HG03280 (cell line): Measurements from ENCODE around the gene GTF2H4.
"Not testable (repeated sequence)": the region's sequence is repeated elsewhere in the genome, so short reads cannot be mapped to it uniquely, and the experiment has no call there.

Source experiments
- ATAC-seq: cut with Tn5 transposase; IDR thresholded peaks from one replicate; pipeline ENCODE4 v1.9.1; 2021; ENCODE audit warnings: mild to moderate bottlenecking, moderate library complexity; ENCODE audit not compliant: unreplicated experiment

GTF2H4 gene

DNA sequence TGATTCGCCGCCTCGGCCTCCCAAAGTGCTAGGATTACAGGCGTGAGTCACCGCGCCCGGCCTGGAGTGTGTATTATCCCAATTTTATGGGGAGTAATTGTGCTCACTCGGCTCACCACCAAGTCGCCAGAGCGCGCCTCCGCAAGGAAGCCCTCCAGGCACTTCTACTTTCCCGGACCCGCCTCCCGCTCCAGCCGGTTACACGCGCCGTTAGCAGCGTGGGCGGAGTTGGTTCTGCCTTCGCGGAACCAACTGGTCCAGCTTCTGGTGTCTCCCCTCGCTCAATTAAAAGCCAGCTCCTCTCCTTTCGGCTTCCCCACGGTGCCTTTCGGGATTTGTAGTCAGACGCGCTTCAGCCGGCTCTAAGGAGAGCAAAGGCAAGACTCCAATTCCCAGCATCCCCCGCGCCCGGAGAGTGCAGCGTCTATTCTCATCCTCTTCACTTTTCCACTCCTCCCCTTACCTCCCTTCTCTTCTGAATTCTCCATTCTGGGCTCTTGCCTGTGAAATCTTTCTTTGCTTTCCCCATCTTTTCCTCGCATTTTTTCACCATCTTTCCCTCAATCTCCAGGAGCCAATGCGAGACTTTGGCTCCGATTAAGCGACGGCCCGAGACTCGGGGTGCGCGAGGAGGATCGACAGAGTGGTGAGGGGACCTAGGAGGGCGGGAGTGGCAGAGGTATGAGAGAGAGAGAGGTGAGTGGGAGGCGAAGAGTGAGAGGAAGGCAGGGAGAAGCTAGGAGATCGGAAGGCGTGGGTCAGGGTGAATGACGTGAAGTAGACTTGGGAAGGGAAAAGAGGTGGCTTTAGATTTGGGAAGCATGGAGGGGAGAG is at the start of gene GTF2H4:
Gene GTF2H4 (plus strand): TSS at position 450 of the 834 bp plus-strand sequence.
- peak; percentile 94 for ATAC-seq

DNA sequence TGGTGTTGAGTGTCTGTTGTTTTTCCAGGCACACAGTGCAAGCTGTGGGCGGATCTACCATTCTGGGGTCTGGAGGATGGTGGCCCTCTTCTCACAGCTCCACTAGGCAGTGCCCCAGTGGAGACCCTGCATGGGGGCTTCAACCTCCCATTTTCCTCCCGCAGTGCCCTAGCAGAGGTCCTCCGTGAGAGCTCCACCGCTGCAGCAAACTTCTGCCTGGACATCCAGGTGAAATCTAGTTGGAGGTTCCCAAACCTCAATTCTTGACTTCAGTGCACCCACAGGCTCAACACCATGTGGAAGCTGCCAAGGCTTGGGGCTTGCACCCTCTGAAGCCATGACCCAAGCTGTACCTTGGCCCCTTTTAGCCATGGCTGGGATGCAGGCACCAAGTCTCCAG is 48.3 kb upstream of the GTF2H4 start:
- not testable (repeated sequence) for ATAC-seq

DNA sequence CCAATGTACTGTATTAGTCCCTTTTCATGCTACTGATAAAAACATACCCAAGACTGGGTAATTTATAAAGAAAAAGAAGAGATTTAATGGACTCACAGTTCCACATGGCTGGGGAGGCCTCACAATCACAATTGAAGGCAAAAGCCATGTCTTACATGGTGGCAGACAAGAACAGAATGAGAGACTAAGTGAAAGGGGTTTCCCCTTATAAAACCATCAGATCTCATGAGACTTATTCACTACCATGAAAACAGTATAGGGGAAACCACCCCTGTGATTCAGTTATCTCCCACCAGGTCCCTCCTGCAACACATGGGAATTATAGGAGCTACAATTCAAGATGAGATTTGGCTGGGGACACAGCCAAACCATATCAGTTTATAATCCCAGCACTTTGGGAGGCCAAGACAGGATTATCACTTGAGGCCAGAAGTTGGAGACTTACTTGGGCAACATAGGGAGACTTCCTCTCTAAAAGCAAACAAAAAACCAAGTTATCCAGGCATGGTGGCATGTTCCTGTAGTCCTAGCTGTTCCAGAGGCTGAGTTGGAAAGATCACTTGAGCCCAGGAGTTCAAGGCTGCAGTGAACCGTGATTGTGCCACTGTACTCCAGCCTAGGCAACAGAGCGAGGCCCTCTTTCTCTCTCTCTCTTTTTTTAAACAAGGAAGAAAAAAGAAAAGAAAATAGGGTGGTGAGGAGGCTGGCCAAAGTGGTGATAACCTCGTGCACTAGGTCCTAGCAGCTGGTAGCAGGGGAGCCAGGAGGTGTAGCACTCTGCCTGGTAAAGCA is 46.6 kb upstream of the GTF2H4 start:
- no peak for ATAC-seq

DNA sequence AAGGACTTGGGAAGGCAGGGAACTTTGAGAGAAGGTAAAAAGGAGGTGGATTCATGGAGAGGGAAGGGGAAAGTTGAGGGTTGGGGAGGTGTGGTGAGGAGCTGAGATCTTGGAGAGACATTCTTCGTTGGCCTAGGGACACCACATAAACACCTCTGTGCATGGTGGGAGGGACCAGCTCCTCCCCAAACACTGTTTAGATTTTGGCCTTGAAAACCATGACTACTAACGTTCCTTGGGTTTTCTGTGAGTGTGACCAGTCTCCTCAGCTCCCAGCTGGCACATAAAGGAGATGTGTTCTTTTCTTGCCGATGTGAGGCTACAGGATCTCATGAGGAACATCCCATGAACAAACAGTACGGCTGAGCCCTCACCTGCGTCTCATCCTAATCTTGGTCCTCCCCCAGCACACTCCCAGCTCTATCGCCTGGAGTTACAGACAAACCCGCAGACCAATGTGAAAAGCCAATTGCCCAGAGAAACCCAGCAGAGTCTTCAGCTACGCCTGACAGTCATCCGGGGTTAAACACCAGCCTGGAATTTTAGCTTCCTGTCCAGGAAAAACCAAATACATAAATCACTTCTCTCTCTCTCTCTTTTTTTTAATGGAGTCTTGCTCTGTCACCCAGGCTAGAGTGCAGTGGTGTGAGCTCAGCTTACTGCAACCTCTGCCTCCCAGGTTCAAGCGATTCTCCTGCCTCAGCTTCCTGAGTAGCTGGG is 45.7 kb upstream of the GTF2H4 start:
- ATAC-seq, result no peak

DNA sequence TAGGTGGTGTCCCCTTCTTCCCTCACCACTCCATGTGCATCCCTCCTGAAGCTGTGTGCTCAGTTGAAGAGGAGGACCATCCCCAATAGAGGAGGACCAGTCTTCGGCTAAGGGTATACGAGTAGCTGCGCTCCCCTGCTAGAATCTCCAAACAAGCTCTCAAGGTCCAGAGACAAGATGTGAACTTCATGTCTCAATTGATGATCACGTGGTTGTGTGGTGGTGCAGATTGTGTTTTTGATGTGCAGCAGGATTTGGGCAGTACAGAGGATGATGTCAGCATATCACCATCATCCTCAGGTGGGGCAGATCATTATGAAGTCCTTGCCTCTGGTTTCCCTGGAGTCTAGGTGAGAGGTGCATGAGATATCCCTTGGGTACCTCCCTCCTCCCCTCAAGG is 43.7 kb upstream of the GTF2H4 start:
- ATAC-seq, result no peak

DNA sequence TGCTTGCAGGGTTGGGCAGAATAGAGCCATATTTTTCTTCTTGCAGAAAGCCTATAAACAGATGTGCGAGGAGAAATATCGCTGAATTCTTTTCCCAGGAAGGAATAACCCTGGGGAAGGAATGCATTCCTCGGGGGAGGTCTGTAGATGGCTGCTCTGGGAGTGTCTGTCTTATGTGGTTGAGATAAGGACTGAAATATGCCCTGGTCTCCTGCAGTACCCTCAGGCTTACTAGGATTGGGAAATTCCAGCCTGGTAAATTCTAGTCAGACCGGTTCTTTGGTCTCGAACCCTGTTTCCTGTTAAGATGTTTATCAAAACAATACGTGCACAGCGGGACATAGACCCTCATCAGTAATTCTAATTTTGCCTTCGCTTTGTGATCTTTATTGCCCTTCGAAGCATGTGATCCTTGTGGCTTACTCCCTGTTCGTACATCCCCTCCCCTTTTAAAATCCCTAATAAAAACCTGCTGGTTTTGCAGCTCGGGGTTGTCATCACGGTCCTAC is 38.7 kb upstream of the GTF2H4 start:
- not testable (repeated sequence) for ATAC-seq

DNA sequence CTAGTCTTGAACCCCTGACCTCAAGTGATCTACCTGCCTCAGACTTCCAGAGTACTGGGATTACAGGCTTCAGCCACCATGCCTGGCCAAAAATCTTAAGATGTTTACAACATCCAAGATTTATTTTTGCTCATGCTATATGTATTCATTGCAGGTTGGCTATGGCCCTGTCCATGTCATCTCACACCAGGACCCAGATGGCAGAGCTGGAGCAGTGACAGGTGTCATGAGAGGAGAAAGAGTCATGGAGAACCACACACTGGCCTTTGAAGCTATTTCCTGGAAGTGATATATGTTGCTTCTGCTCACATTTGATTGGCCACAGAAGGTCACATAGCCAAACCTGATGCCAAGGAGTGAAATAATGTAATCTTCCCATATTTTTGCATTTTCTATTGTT is 37.5 kb upstream of the GTF2H4 start:
- no peak for ATAC-seq

DNA sequence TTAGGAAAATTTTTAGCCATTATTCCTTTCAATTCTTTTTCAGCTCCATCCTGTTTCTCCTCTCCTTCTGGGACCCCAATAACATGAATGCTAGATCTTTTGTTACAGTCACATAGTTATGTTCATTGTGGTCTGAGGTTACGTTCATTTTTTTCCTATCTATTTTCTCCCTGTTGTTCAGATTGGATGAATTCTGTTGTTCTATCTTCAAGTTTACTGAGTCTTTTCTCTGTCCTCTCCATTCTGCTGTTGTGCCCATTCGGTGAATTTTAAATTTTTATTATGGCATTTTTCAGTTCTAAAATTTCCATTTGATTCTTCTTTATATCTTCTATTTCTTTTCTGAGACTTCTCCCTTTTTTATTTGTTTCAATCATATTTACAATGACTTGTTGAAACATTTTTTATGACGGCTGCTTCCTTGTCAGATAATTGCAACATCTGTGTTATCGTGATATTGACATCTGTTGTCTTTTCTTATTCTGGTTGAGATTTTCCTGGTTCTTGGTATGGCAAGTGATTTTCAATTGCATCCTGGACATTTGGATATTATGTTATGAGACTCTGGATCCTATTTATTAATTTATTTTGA is 36.3 kb upstream of the GTF2H4 start:
- ATAC-seq, result no peak

DNA sequence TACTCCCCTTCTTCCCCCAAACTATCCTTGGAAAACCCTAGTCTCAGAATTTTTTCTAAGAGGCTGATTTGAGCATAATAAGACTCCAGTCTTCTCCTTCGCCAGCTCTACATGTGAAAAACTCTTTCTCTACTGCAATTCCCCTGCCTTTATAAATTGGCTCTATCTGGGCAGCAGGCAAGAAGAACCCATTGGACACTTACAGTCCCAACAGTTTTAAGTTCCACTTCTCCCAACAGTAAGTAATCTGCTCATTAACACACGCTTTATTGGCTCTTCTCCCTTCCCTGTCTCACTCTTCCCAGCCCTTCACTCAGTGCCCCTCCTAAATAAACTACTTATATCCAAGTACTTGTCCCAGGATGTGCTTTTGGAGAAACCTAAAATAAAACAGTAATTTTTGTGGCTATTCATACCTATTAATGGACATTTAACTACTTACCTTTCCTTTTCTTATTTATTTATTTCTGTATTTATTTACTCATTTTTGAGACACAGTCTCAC is 34.8 kb upstream of the GTF2H4 start:
- ATAC-seq, result no peak

DNA sequence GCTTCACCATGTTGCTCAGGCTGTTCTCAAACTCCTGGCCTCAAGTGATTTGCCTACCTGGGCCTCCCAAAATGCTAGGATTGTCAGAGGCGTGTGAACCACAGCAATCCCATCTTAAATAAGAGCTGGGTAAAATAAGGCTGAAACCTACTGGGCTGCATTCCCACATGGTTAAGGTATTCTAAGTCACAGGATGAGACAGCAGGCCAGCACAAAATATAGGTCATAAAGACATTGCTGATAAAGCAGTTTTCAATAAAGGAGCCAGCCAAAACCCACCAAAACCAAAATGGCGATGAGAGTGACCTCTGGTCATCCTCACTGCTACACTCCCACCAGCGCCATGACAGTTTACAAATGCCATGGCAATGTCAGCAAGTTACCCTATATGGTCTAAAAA is 34.2 kb upstream of the GTF2H4 start:
- ATAC-seq, result not testable (repeated sequence)

DNA sequence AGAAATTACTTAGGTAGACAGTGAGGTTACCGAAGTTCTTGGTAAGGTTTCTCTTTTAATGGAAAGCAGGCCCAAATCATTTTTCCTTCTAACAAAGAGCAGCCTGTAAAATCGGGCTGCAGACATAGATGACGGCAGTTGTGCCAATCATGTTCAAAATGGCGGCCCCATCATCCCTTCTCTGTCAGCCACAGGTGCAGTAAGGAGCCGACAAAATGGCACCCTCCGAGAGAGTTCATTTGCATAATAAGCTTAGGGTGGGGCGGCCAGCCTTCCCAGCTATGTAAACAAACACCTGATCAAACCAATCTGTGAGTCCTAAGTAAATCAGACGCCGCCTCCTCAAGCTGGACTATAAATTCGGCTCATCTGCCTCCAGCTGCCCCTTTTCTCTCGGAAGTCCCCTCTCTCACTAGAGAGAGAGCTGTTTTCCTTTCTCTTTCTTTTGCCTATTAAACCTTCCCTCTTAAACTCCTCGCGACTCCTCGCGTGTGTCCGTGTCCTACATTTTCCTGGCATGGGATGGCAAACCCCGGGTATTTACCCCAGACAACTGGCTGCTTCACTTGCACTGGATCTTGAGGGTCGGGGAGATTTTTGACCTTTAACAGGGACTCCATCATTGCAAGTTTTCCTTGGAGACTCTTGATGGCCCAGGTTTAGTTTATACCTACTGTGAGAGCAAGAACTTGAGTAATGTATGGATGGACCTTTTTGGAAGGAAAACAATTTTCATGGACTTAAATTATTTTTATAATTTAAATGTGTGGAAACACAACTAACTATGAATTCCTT is 32.6 kb upstream of the GTF2H4 start:
- no peak for ATAC-seq

DNA sequence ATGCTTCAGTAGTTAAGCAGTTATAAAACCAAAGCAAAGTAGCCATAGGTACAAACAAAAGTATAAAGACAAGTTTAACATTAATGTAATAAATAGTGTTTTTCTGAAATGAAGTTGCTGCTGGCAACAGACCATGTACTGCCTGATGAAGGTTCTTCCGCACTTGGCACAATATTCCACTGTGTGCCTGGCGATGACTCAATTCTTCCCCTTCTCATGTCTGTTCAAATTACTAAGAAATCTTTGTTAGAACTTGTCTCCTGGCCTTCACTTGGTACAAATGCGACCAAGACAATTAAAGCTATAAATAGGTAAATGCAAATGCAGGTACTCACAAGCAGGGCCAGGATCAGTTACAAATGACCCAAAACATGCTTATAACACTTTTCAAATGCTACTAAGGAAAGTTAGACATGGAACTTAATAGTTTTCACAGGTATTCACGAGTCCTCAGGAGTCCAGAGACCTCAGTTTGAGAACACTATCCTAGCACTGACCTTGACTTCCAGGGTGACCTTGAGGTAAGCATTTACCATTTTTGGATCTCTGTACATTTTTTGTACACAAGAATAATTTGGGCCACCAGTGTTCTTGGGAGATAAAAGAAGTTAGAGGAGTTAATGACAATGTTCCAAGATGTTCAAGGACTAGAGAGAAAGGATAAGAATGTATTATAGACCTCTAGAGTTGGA is 31.8 kb upstream of the GTF2H4 start:
- no peak for ATAC-seq

DNA sequence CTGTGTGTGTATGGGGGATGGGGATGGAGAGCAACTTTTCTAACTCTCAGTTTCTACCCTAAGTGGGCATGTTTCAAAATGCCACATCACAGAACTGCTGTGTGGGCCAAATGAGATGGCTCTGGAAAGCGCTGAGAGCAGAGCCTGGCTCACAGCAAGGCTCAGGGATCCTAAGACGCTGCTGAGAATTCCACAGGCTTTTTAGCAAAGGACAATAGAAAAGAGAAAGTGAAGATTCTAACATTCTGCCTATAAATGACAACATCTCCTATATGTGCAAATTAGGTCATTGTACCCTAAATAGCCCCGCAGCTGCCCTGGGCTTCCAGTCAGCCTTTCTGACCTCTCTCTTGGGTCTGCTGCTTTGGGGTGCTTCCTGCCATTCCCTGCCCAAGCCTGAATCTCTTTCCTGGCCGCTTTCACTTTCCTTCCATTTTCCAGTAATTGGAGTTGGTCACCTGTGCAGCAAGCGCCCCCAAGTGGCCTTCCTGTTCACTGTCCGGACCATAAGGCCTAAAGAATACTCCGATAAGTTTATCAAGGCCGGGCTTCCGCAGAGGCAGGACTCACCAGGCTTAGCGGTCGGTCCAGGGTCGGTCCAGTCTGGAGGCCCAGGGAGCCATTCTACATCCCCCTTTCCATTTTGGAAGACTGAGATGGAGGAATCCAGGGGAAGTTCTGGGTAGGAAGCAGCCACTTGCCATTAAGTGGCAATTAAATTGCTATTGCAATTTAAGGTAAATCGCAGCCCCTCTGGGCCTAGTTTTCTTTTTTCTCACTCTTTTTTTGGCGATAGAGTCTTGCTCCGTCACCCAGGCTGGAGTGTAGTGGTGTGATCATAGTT is 30.4 kb upstream of the GTF2H4 start:
- no peak for ATAC-seq

DNA sequence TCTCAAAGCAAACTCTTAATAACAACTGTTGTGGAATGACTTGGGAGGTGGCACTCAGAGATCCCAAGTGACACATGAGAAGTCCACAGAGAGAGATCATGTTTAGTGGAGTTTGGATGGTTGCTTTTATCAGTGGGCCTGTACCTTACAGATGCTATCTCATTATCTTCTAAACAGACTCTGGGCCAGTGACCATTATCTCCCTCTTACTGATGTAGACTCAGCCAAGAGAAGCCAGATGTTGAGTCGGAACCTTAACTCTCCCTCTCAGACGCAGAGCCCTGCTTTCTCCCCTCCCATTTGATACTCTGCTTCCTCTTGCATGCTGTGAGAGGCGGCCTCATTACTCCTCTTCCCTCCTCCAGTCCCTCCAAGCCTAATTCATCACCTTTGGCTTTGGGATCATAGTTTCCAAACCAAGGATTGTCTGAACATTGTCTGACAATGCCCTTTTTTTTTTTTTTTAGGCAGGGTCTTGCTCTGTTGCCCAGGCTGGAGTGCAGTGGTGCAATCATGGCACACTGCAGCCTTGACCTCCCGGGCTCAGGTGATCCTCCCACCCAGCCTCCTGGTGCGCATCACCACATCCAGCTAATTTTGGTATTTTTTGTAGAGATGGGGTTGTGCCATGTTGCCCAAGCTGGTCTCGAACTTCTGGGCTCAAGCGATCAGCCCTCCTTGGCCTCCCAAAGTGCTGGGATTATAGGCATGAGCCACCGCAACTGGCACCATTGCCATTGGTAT is 28.2 kb upstream of the GTF2H4 start:
- no peak for ATAC-seq

DNA sequence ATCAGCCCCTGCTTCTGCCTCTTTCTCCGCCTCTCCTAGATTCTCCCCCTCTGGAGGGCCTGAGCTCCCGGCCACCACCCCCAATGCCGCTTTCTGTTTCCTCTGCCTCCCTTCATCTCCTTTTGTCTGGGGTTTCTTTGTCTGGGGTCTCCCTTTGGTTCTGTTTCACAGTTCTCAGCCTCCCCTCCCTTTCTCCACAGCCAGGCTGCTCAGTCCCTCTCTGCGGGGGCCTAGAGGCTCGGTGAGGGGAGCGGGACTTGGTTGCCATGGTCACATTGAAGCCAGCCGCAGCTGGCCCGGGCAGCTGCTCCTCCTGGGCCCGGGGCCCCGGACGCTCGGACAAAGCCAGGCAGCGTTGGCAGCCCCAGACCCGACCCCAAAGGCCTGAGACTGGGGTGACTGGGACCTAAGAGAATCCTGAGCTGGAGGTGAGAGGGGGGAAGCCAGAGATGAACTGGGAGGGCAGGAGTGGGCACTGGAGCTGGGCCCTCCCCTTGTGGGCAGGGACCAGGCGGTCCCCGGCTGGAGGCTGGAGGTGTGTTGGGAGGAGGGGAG is 27.2 kb upstream of the GTF2H4 start:
- no peak for ATAC-seq

DNA sequence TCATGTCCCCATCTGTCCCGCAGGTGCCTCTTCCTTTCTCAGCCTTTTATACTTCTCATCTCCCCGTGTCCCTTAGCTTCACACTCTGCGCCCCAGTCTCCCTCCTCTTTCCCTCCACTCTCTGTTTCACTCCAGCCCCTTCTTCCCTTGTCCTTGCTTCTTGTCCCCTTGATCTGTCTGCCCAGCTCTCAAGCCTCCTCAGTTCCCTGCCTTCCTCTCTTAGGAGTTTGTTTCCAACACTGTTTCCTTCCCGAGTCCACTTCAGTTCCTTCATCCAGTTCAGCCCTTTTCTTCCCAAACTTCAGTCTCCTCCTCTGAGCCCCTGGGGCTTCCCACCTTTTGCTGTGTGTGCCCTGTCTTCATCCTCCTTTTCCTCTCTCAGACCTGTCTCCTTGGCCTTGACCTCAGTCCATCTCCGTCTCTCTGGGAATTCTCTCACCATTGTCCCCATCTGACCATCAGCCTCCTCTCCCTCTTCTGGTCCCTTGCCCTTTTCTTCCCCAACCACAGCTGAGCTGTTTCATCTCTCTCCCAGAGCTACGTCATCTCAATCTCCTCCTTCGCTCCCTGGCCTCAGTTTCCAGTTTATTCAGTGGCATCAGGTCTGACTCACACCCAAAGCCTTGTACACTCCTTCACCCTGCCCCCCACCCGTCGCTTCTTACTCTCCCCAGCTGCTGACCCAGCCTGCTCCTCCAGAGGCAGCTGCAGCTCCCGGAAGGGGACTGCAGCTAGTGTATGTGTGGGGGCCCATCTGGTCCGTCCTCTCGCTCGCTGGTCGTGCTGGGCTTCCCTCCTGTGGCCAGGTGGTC is 26.4 kb upstream of the GTF2H4 start:
- ATAC-seq, result no peak
